Ovary (tissue), 9 donors: ENCODE data around the gene SMOC2. TPM values are rescaled to one million over a fixed set of nuclear protein-coding genes. Genes with fewer than 3 reads are reported as not detected.
"Not testable (repeated sequence)": the region's sequence is repeated elsewhere in the genome, so short reads cannot be mapped to it uniquely, and the experiment has no call there.

Experiments
- DNase-seq, 5 donors: peaks; one replicate each; pipeline ENCODE4 v3.0.0-alpha.2; 2019 to 2020
- H3K27ac ChIP-seq, 2 donors: fragments of 200-600 bp; one replicate each; pipeline versions ENCODE4 v1.5.1 to v1.8.0; 2019 to 2022
- H3K27me3 ChIP-seq: fragments of 200-600 bp; one replicate; pipeline ENCODE4 v1.8.0; 2022
- H3K36me3 ChIP-seq: fragments of 200-600 bp; sonication (generic); one replicate; pipeline ENCODE4 v1.5.1; 2019
- H3K4me1 ChIP-seq: one replicate; pipeline ENCODE4 v1.8.1; 2013; ENCODE audit warnings: mild to moderate bottlenecking, moderate library complexity; ENCODE audit not compliant: insufficient read depth
- H3K4me3 ChIP-seq: fragments of 200-600 bp; sonication (generic); one replicate; pipeline ENCODE4 v1.5.1; 2017
- H3K9me3 ChIP-seq, 2 donors: fragments of 200-600 bp in 1 of 2; sonication (generic) in 1 of 2; one replicate each; pipeline versions ENCODE4 v1.5.1 to v1.8.1; 2013 to 2019; ENCODE audit warnings: mild to moderate bottlenecking in 1 of 2, moderate library complexity in 1 of 2
- CTCF ChIP-seq, 3 donors: fragments of 450-650 bp in 2 of 3; fragments of 200-600 bp in 1 of 3; IDR thresholded peaks; one replicate each; pipeline versions ENCODE4 v1.5.1 to v1.8.0; 2016 to 2022; ENCODE audit warnings: antibody characterized with exemption in 3 of 3, mild to moderate bottlenecking in 1 of 3
- EP300 ChIP-seq: sonication (generic); formaldehyde crosslinking; IDR thresholded peaks from one replicate; pipeline ENCODE4 v1.6.1; 2017; ENCODE audit warnings: antibody characterized with exemption
- POLR2A ChIP-seq: fragments of 450-650 bp; IDR thresholded peaks from one replicate; pipeline ENCODE4 v1.6.1; 2017; ENCODE audit warnings: antibody characterized with exemption, mild to moderate bottlenecking, moderate library complexity
- WGBS, 3 donors: extraction: QIAGEN DNeasy Blood & Tissue Kit in 1 of 3; methylation state at CpG; one replicate each; pipeline versions ENCODE4 v1.1.5 to v1.1.7; 2013 to 2017; 5-methylcytosine and 5-hydroxymethylcytosine counted together
- intact Hi-C, 4 donors: fragments of 100-400 bp; cut with DNase I; formaldehyde crosslinking; loops; one replicate each; pipeline versions ENCODE4 v1.11.0 to v1.15.1; 2022 to 2023
- polyA plus RNA-seq, 2 donors: library from polyadenylated mRNA; stranded (reverse); fragments of 200-250 nt in 1 of 2; fragments of 350-450 nt in 1 of 2; fragmentation: Illumina TruSeq in 1 of 2; extraction: RNeasy Lipid Tissue Mini Kit (QIAGEN cat#74804) in 1 of 2; gene quantifications; one replicate each; pipeline ENCODE4 v1.2.3, GENCODE V29; 2013 to 2014
- total RNA-seq, 7 donors: library from RNA; depleted of rRNA in 2 of 7; stranded (reverse); fragments of >200 nt in 2 of 7; fragmentation: NEBNext Ultra II Directional in 3 of 7; extraction: Animal tissue kit (Norgen Biotek cat#: 25700) in 3 of 7; gene quantifications; one replicate each; pipeline versions ENCODE4 v1.1.0 to v1.2.4, GENCODE V29; 2016 to 2023
- donor health status: DM: no; HTN: no; CAD: no; lungs with moderate emphysema.
- donor health status: DM: no; HTN: no; CAD: no.
- donor health status: Bipolar disorder and iron deficiency.
- donor health status: DM: yes; HTN: yes; CAD: no.
- donor health status: DM: no; HTN: no; CAD: no.
- donor health status: DM: yes; HTN: yes; CAD: no.

SMOC2 gene
- total and polyA plus RNA-seq, 9 donors = 84.4 to 272 (median 129) TPM

GRCh38 chr6:168607272-168608112 is 166.5 kb downstream of the SMOC2 start:
- WGBS, 3 donors = 39 to 52% (median 45%) methylated on average over 15 of the region's 15 CpGs
- H3K36me3 ChIP-seq = no peaks in the 10 kb centered on the region
- peak; percentile 34 to 72 (median 55) for DNase-seq
- intact Hi-C loops = no loop called here
- H3K27ac ChIP-seq = no peak overlapping the region
- no peaks in the 10 kb centered on the region for H3K27me3 ChIP-seq
- peaks cover 2% of the 10 kb centered on the region for H3K4me1 ChIP-seq
- no peak overlapping the region for H3K4me3 ChIP-seq
- H3K9me3 ChIP-seq = no peaks in the 10 kb centered on the region
- no peak for TF ChIP-seq POLR2A
- no peak for TF ChIP-seq EP300
- TF ChIP-seq CTCF (IDR thresholded peaks at IDR 0.05) = no peak

GRCh38 chr6:168608113-168608400 is 167.1 kb downstream of the SMOC2 start:
- Histone ChIP-seq H3K36me3 (no peaks in the 10 kb centered on the region), H3K27me3 (no peaks in the 10 kb centered on the region), H3K9me3 (no peaks in the 10 kb centered on the region), H3K4me1 (peaks cover 2% of the 10 kb centered on the region), H3K4me3 (no peak overlapping the region), H3K27ac (no peak overlapping the region)
- intact Hi-C loops = no loop called here
- DNase-seq = no peak
- TF ChIP-seq CTCF (IDR thresholded peaks at IDR 0.05) (no peak), EP300 (no peak), POLR2A (no peak)
- WGBS, 3 donors = 73 to 82% (median 78%) methylated on average over 11 of the region's 11 CpGs

GRCh38 chr6:168609026-168609685 is 168.2 kb downstream of the SMOC2 start:
- no peaks in the 10 kb centered on the region for H3K36me3 ChIP-seq
- TF ChIP-seq CTCF (IDR thresholded peaks at IDR 0.05) (no peak), EP300 (no peak), POLR2A (no peak)
- DNase-seq = no peak
- no peaks in the 10 kb centered on the region for H3K27me3 ChIP-seq
- no peak overlapping the region for H3K4me3 ChIP-seq
- H3K9me3 ChIP-seq = no peaks in the 10 kb centered on the region
- peaks cover 2% of the 10 kb centered on the region for H3K4me1 ChIP-seq
- 83 to 89% (median 83%) methylated on average over 13 of the region's 13 CpGs for WGBS, 3 donors
- intact Hi-C loops = no loop called here
- no peak overlapping the region for H3K27ac ChIP-seq

GRCh38 chr6:168609914-168610490 is 169.0 kb downstream of the SMOC2 start:
- Histone ChIP-seq H3K4me1 (peaks cover 2% of the 10 kb centered on the region), H3K27ac (no peak overlapping the region), H3K36me3 (no peaks in the 10 kb centered on the region), H3K4me3 (no peak overlapping the region), H3K9me3 (no peaks in the 10 kb centered on the region), H3K27me3 (no peaks in the 10 kb centered on the region)
- peak in 1 of 5 donors; percentile 59 for DNase-seq
- 66 to 75% (median 70%) methylated on average over 9 of the region's 9 CpGs for WGBS, 3 donors
- intact Hi-C loops = loop anchor here in 1 of 4 donors (10.0 kb wide), 1 partner anchor 235 kb away; no protein-coding TSS in a partner anchor
- TF ChIP-seq EP300 = no peak
- TF ChIP-seq CTCF (IDR thresholded peaks at IDR 0.05) = no peak
- TF ChIP-seq POLR2A = no peak

GRCh38 chr6:168610966-168611365 is 170.0 kb downstream of the SMOC2 start:
- H3K27ac ChIP-seq, H3K4me1 ChIP-seq, H3K9me3 ChIP-seq, DNase-seq, H3K4me3 ChIP-seq, H3K36me3 ChIP-seq, H3K27me3 ChIP-seq: not testable (repeated sequence)
- intact Hi-C loops = loop anchor here in 1 of 4 donors (10.0 kb wide), 1 partner anchor 236 kb away; no protein-coding TSS in a partner anchor
- 93 to 99% (median 93%) methylated on average over 5 to 12 of the region's 12 CpGs for WGBS, 3 donors
